NT2/D1 (cell line): ENCODE results near the gene HAPSTR1.

Experiments used
- SUZ12 ChIP-seq: IDR thresholded peaks from 2 replicates; pipeline ENCODE4 v1.6.1; 2011; ENCODE audit not compliant: insufficient read length, insufficient read depth; ENCODE audit errors: extremely low read depth
- YY1 ChIP-seq: IDR thresholded peaks from 2 replicates; pipeline ENCODE4 v1.6.1; 2011; ENCODE audit not compliant: insufficient read length, insufficient read depth
- ZNF274 ChIP-seq: IDR thresholded peaks from 2 replicates; pipeline ENCODE4 v1.6.1; 2011; ENCODE audit warnings: mild to moderate bottlenecking, low read depth, low read length

DNA sequence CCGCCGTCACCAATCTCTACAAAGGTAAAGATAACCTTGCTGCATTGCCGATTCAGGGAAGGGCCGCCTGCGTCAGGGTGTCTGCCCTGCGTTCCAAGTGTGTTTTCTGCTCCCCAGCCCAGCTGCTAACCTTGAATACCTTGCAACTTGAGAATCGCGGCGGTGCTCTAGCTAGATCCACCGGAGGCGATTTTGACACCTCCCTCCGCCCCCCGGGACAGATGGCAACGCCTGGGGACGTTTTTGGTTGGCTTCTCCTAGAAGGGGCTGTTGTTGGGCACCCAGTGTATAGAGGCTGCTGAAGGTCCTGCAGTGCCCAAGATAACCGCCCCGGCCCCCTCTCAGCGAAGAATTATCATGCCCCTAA is 1.5 kb downstream of the HAPSTR1 start:
- TF ChIP-seq ZNF274 (no peak), YY1 (no peak), SUZ12 (no peak)
